ENCODE measurements around the gene DDI2. TPM values are rescaled to one million over a fixed set of nuclear protein-coding genes. Genes with fewer than 3 reads are reported as not detected.
A peak's percentile ranks its signal among the peaks of the same experiment; 100 is the strongest.

The DDI2 gene
- total RNA-seq, 1 donor from 2014 or later, result 8.4 TPM

GRCh38 chr1:15702722-15703550 lies 85.7 kb downstream of the DDI2 start:
- DNase-seq (ENCODE audit: low read depth), result no peak
- peak; percentile 58 for TF ChIP-seq CTCF (conservative IDR thresholded peaks at IDR 0.05; ENCODE audit: low read depth, low read length)

DNA sequence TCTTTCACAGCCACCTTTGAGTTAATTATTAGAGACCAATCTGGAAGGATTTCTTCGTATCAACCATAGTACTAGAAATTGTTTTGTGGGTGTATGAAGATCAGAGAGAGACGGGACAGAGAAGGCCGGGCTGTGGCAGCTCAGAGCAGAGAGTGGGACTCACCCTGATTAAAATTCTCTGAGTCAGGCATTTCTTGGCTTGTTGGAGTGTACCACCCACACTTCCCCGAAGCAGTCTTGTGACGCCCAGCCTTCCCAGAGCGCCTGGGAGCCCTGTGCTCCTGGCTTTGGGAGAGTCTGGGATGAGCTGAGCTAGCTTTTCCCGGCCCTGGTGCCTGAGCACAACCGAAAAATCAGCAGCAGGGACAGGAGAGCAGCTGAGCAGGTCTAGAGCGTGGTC lies 86.3 kb downstream of the DDI2 start:
- peak; percentile 77 for DNase-seq (ENCODE audit: low read depth)
- H3K4me3 ChIP-seq (ENCODE audit: low read depth, low read length), result peak overlapping the region; percentile 36
- no peak for TF ChIP-seq CTCF (conservative IDR thresholded peaks at IDR 0.05; ENCODE audit: low read depth, low read length)

More at GRCh38 chr1:15702722-15703550, 85.7 kb downstream of the DDI2 start:
- peak overlapping the region; percentile 36 for H3K4me3 ChIP-seq (ENCODE audit: low read depth, low read length)

GRCh38 chr1:15704526-15705183 lies 87.4 kb downstream of the DDI2 start:
- no peak for TF ChIP-seq CTCF (conservative IDR thresholded peaks at IDR 0.05; ENCODE audit: low read depth, low read length)
- no peak for DNase-seq (ENCODE audit: low read depth)
- H3K4me3 ChIP-seq (ENCODE audit: low read depth, low read length), result no peak overlapping the region

DNA sequence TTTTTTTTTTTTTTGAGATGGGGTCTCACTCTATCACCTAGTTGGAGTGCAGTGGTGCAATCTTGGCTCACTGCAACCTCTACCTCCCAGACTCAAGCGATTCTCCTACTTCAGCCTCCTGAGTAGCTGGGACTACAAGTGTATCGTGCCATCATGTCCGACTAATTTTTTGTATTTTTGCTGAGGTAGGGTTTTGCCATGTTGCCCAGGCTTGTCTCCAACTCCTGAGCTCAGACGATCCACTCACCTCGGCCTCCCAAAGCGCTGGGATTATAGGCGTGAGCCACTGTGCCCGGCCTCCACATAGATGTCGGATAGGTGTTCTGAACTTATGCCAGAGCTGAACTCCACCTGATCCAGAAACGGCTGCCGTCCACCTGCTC lies 87.9 kb downstream of the DDI2 start:
- DNase-seq (ENCODE audit: low read depth), result no peak

DNA sequence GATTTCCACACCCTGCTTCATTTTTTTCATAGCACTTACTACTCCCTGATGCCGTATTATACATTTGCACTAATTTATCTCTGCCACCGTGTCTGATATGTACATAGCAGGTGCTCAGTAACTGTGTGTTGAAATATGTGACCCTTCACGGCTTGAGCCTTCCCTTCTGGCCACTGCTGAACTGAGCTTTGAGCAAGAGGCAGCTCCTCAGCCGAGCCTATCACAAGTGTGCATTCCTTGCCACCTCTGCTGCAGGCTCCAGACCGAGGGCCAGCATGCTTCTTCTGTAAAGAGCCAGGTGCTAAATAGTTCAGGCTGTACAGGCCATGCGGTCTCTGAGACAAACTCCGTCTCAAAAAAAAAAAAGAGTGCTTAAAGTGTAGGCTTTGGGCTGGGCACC lies 89.5 kb downstream of the DDI2 start:
- no peak for TF ChIP-seq CTCF (conservative IDR thresholded peaks at IDR 0.05; ENCODE audit: low read depth, low read length)
- DNase-seq (ENCODE audit: low read depth), result no peak
- no peak overlapping the region for H3K4me3 ChIP-seq (ENCODE audit: low read depth, low read length)

More for the DNA sequence above, 87.9 kb downstream of the DDI2 start:
- H3K4me3 ChIP-seq (ENCODE audit: low read depth, low read length), result no peak overlapping the region
- TF ChIP-seq CTCF (conservative IDR thresholded peaks at IDR 0.05; ENCODE audit: low read depth, low read length), result no peak

DNA sequence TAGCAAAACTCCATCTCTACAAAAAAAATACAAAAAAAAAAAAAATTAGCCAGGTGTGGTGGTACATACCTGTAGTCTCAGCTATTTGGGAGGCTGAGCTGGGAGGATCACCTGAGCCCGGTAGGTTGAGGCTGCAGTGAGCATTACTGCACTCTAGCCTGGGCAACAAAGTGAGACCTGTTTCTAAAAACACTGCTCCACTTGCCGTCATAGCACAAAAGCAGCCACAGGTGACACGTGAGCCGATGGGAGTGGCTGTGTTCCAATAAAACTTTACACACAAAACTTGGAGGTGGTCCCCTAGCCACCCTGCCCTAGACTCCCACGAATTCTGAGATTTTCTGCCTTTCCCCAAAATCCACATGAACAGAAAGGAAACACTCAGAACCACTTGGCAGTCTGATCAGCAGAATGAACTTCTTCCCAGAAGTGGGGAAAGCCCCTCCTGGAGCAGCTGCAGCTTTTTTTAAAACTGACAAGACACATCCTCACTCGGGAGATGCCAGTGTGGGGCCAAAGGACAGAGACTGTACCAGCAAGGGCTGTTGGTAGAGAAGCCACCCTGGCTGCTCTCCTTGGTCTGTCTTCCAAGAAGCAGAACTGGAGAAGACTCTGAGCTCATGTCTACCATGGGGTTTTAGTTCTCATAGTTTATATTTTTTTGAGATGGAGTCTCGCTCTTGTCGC lies 90.1 kb downstream of the DDI2 start:
- DNase-seq (ENCODE audit: low read depth), result no peak
- no peak for TF ChIP-seq CTCF (conservative IDR thresholded peaks at IDR 0.05; ENCODE audit: low read depth, low read length)
- H3K4me3 ChIP-seq (ENCODE audit: low read depth, low read length), result no peak overlapping the region

All from epithelial cell of proximal tubule (primary cell).